WERI-Rb-1 (cell line): ENCODE results near the gene HAAO.
"Not testable (repeated sequence)": the region's sequence is repeated elsewhere in the genome, so short reads cannot be mapped to it uniquely, and the experiment has no call there.

Experiments
- DNase-seq: peaks from one replicate; pipeline ENCODE4 v3.0.0-alpha.2; 2020
- H3K27ac ChIP-seq: fragments of 250-450 bp; sonication (Bioruptor Pico); 2 replicates; pipeline ENCODE4 v1.5.1; 2020; ENCODE audit warnings: mild to moderate bottlenecking, moderate library complexity
- H3K27me3 ChIP-seq: fragments of 250-450 bp; sonication (Bioruptor Pico); 2 replicates; pipeline ENCODE4 v1.5.1; 2021; ENCODE audit warnings: mild to moderate bottlenecking, low read depth, moderate library complexity; ENCODE audit not compliant: insufficient read depth, severe bottlenecking
- H3K36me3 ChIP-seq: fragments of 250-450 bp; sonication (Bioruptor Pico); 2 replicates; pipeline ENCODE4 v1.5.1; 2020; ENCODE audit warnings: mild to moderate bottlenecking, moderate library complexity
- H3K4me3 ChIP-seq: 2 replicates; pipeline ENCODE4 v1.5.1; 2011; ENCODE audit warnings: low read depth, mild to moderate bottlenecking, control low read depth, low read length
- H3K9me3 ChIP-seq: fragments of 250-450 bp; sonication (Bioruptor Pico); 2 replicates; pipeline ENCODE4 v1.5.1; 2021; ENCODE audit warnings: mild to moderate bottlenecking, moderate library complexity; ENCODE audit not compliant: severe bottlenecking
- CTCF ChIP-seq: IDR thresholded peaks from 2 replicates; pipeline ENCODE4 v1.5.1; 2011; ENCODE audit warnings: low read depth, mild to moderate bottlenecking, control low read depth, inconsistent platforms, low read length

HAAO gene

GRCh38 chr2:42835577-42836371, 43.4 kb upstream of the HAAO start:
- Histone ChIP-seq H3K27ac (no peak overlapping the region), H3K9me3 (no peaks in the 10 kb centered on the region), H3K27me3 (no peaks in the 10 kb centered on the region), H3K36me3 (no peaks in the 10 kb centered on the region), H3K4me3 (no peak overlapping the region)
- TF ChIP-seq CTCF: no peak
- DNase-seq: no peak

- H3K27ac ChIP-seq: no peak overlapping the region
- H3K27me3 ChIP-seq: no peaks in the 10 kb centered on the region
- TF ChIP-seq CTCF: no peak
- no peak overlapping the region for H3K4me3 ChIP-seq
- H3K9me3 ChIP-seq: no peaks in the 10 kb centered on the region
- DNase-seq: no peak
- no peaks in the 10 kb centered on the region for H3K36me3 ChIP-seq
Measured at GRCh38 chr2:42834161-42834560, 41.8 kb upstream of the HAAO start.

- no peak for DNase-seq
- no peak for TF ChIP-seq CTCF
- Histone ChIP-seq H3K36me3 (no peaks in the 10 kb centered on the region), H3K4me3 (no peak overlapping the region), H3K27ac (no peak overlapping the region), H3K27me3 (no peaks in the 10 kb centered on the region), H3K9me3 (no peaks in the 10 kb centered on the region)
Measured at GRCh38 chr2:42832289-42832634, 39.9 kb upstream of the HAAO start.

- DNase-seq, H3K27ac ChIP-seq, H3K27me3 ChIP-seq, H3K36me3 ChIP-seq, H3K4me3 ChIP-seq, H3K9me3 ChIP-seq: not testable (repeated sequence)
Measured at GRCh38 chr2:42831575-42832288, 39.3 kb upstream of the HAAO start.

GRCh38 chr2:42830922-42831574, 38.7 kb upstream of the HAAO start:
- Histone ChIP-seq H3K27me3 (no peaks in the 10 kb centered on the region), H3K9me3 (no peaks in the 10 kb centered on the region), H3K36me3 (no peaks in the 10 kb centered on the region), H3K27ac (no peak overlapping the region), H3K4me3 (no peak overlapping the region)
- DNase-seq: no peak
- no peak for TF ChIP-seq CTCF
